IPS-18c (cell line): ENCODE measurements around the gene CLEC5A.
"Not testable (repeated sequence)": the region's sequence is repeated elsewhere in the genome, so short reads cannot be mapped to it uniquely, and the experiment has no call there.

Experiments
- H3K4me3 ChIP-seq: 2 replicates; pipeline ENCODE4 v1.7.0; 2013; ENCODE audit warnings: low read depth, mild to moderate bottlenecking, low read length, moderate library complexity; ENCODE audit not compliant: insufficient read depth
- H3K9me3 ChIP-seq: one replicate; pipeline ENCODE4 v1.6.1; 2013; ENCODE audit warnings: mild to moderate bottlenecking, low read length, moderate library complexity; ENCODE audit not compliant: control insufficient read depth, insufficient read depth

The CLEC5A gene

DNA sequence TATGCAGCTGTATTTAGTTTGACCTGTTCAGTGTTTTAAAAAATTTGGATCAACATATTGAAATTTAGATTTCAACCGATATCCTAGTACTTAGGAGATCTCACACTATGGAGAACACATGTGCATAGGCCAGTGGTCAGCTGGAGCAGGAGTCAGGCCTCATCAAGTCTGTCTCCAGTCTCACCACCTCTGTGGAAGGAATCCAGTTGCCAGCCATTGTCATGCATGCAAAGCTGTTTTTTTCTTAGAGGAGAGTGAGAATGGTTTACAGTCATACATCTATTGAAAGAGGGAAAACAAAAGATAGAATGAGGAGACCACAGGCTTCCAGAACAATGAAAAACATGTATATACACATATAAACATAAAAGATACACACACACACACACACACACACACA lies 7.6 kb upstream of the CLEC5A start:
- H3K4me3 ChIP-seq, result no peak overlapping the region
- no peaks in the 10 kb centered on the region for H3K9me3 ChIP-seq

DNA sequence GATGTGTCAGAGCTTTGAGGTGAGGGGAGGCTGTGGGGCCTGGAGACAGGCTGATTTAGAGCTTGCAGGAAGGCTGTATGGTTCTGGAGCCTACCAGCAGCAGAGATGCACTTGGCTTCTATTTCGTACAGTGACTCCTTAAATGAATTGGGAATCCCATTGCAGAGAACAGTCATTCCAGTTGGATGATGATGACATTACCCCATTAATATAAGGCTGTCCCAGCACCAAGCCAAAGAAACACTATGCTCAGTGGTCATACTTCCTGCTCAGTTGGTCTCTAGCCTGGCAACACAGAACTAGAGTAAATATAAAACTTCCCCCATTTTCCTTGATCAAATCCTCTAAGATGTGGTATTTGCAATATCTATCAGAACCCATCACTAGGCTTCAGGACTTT lies 5.7 kb upstream of the CLEC5A start:
- H3K4me3 ChIP-seq, result no peak overlapping the region

DNA sequence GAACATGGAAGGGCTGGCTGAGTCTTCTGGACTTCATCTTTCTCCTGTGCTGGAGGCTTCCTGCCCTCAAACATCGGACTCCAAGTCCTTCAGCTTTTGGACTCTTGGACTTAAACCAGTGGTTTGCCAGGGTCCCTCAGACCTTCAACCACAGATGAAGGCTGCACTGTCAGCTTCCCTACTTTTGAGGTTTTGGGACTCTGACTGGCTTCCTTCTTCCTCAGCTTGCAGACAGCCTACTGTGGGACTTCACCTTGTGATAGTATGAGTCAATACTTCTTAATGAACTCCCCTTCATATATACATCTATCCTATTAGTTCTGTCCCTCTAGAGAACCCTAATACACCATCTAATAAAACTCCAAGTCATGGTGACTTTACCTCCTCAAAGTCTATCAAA lies 4.0 kb upstream of the CLEC5A start:
- H3K4me3 ChIP-seq, result no peak overlapping the region
- no peaks in the 10 kb centered on the region for H3K9me3 ChIP-seq

More for the DNA sequence above, 5.7 kb upstream of the CLEC5A start:
- no peaks in the 10 kb centered on the region for H3K9me3 ChIP-seq

DNA sequence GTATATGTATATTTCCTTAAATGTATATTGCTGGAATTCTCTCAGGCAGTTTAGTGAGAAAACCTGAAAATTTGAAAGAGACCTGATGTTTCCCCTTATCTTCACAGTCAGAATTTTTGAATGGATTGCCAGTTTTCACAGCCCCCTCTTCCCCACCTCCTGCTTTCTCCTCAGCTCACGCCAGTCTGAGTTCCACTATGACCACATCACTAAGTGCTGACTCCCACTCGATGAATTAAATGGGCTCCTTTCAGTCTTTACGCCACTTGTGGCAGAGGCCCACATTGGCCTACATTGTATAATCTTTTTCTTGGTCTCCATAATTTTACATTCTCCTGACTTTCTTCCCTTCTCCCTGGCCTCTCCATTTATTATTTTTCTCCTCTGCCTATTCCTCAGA lies 3.1 kb upstream of the CLEC5A start:
- no peaks in the 10 kb centered on the region for H3K9me3 ChIP-seq

DNA sequence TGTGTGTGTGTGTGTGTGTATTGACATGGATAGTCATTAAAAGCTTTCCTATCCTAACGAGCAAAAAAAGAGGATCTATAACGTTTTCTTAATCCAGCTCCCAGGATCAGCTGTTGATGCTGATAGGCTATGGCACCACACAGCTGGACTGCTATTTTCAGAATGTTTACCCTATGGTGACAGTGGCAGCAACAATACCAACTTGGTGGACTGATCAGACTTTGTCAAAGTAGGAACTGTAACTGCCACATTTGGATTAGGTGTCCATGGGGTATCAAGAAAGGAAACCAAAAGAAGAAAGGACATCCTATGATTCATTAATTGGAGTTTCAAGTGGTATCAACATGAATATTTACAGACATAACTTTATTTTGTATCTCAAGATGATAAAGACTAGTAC lies 2.7 kb upstream of the CLEC5A start:
- Histone ChIP-seq H3K4me3 (no peak overlapping the region), H3K9me3 (no peaks in the 10 kb centered on the region)

More for the DNA sequence above, 3.1 kb upstream of the CLEC5A start:
- no peak overlapping the region for H3K4me3 ChIP-seq

GRCh38 chr7:141949021-141949420 lies 2.2 kb upstream of the CLEC5A start:
- Histone ChIP-seq H3K9me3 (no peaks in the 10 kb centered on the region), H3K4me3 (no peak overlapping the region)

DNA sequence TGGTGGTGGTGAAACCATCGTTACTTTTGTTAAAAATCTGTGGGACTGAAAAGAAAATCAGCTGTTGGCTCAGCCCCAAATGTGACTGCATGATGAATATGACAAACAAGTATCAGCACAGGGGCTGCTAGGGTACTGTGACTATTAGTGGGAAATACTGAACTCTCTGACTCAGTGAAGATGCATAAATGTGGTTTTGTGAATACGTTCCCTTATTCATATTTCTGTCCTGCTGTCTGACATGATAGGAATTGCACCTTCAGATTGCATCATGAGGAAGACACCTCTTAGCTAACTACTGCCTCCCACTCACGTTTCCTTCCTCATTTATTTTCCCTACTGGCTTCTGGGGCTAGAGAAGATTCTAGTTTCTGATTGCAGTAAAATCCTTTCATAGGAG lies 1.4 kb downstream of the CLEC5A start:
- Histone ChIP-seq H3K4me3 (no peak overlapping the region), H3K9me3 (no peaks in the 10 kb centered on the region)

GRCh38 chr7:141944811-141945210 lies 2.0 kb downstream of the CLEC5A start:
- Histone ChIP-seq H3K9me3 (no peaks in the 10 kb centered on the region), H3K4me3 (no peak overlapping the region)

DNA sequence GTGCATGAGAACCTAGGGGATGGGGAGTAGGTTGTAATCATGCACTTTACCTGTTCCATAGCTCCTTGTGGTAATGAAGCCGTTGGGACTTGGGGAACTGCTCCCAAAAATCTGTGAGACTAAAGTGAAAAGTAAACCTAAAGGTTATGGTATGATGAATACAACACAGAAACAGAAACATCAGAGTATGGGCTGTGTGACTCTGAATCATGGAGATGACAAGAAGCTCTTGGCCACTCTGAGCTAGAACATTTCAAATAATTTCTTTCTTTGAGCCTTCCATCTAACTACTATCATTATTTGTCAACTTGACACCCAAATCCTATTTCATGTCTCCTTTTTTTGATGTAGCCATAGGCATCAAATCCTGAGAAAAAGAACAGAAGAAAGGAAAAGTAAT lies 2.9 kb downstream of the CLEC5A start:
- Histone ChIP-seq H3K9me3 (no peaks in the 10 kb centered on the region), H3K4me3 (no peak overlapping the region)

- H3K4me3 ChIP-seq, result no peak overlapping the region
- H3K9me3 ChIP-seq, result no peaks in the 10 kb centered on the region
These were observed 5.7 kb downstream of the CLEC5A start for GRCh38 chr7:141941075-141941474.

GRCh38 chr7:141930211-141930610 lies 16.6 kb downstream of the CLEC5A start:
- Histone ChIP-seq H3K9me3 (no peaks in the 10 kb centered on the region), H3K4me3 (no peak overlapping the region)

DNA sequence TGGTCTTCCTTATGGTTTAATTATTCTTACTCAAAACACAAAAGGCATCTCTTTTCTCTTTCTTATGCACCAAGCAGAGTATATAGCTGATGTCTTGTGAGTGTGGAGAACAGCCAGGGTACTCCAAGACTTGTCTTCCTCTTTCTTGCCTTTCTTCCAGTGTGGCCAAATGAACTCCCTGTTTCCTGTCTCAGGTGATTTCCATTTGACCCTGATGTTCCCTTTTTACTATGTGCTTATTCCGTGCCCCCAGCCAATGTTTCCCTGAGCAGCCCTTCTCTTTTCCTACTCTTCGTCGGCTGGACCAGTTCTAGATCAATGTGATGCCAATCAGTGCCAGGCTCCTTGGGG lies 18.0 kb downstream of the CLEC5A start:
- Histone ChIP-seq H3K9me3 (no peaks in the 10 kb centered on the region), H3K4me3 (no peak overlapping the region)

GRCh38 chr7:141928146-141928844 lies 18.5 kb downstream of the CLEC5A start:
- Histone ChIP-seq H3K9me3 (no peaks in the 10 kb centered on the region), H3K4me3 (no peak overlapping the region)

DNA sequence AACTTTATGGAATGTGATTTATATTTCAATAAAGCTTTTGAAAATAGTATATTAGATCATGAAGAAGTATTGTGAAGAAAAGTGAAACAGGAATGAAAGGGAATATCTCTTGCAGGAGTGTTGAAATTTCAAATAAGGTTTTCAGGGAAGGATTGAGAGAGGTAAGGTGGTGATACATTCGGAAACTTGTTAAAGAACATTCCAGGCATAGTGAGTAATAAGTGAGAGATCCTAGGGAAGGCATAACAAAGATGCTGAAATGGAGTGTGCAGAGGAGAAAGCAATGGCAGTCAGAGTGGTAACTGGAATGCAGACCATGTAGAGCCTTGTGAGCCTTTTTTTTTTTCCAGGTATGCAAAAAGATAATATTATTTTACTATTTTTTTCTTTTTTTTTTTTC lies 26.5 kb downstream of the CLEC5A start:
- no peak overlapping the region for H3K4me3 ChIP-seq
- H3K9me3 ChIP-seq, result no peaks in the 10 kb centered on the region

DNA sequence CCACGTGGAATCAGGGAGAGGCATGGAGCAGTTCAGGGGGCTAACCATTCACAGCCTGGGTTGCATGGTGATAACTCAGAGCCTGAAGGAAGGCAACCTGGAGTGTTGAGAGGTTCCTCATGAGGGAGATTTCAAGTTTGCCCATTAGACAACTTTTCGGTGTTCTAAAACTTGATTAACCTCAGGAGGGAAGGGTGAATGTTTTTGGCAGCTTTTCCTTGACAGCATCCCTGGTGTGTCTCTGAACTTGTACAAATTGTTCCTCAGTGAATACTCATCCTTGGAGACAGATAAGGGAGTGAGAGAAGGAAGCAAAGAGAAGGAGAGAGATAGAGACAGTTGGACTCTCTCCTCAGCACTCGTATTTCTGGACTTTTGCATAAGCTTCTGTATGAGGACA lies 30.7 kb downstream of the CLEC5A start, which contains the start of gene OR9A4:
TSS of gene OR9A4 (plus strand) at position 301 of the 400 bp plus-strand sequence. CDS start 2,477 bp downstream, outside the sequence.
- Histone ChIP-seq H3K9me3 (no peaks in the 10 kb centered on the region), H3K4me3 (no peak within 1 kb of the TSS)

DNA sequence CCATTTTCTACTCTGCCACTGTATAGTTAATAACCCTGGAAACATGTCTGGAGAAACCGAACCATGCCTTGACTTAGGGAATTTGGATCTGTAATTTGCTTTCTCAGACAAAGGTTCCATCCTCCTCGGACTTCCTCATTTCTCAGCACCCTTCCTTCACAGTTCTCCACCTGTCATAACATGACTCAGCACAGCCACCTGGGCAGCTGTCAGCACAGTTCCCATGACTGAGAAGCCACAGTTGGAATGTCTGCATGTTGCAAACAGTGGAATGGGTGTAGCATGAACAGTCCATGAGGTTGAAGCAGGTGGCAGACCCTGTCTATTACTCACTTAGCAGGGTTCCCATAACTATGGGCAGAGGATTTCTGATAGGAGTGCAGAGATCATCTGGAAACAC lies 31.2 kb downstream of the CLEC5A start:
- H3K4me3 ChIP-seq, result no peak overlapping the region

DNA sequence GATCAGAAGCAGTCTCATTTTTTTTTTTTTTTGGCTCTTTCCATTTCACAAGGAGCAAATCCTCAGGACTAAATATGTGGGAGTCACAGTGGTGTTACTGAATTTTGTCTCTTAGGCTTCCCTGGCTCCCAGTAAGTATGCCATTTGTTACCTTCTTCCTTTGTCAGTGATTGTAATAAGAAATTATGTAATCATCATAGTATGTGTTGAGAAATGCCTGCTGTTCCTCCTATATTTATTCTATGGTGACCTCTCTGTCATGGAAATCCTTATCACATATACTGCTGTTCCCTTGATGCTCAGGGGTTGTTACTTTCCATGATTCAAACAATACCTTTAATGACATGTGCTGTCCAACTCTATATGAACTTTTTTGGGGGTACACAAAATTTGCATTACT lies 35.4 kb downstream of the CLEC5A start:
- Histone ChIP-seq H3K9me3 (no peaks in the 10 kb centered on the region), H3K4me3 (no peak overlapping the region)

More for the DNA sequence above, 31.2 kb downstream of the CLEC5A start:
- no peaks in the 10 kb centered on the region for H3K9me3 ChIP-seq

GRCh38 chr7:141906285-141906684 lies 40.5 kb downstream of the CLEC5A start:
- Histone ChIP-seq H3K9me3 (no peaks in the 10 kb centered on the region), H3K4me3 (no peak overlapping the region)

GRCh38 chr7:141899366-141899765 lies 47.4 kb downstream of the CLEC5A start:
- H3K9me3 ChIP-seq, result not testable (repeated sequence)

More at GRCh38 chr7:141899366-141899765, 47.4 kb downstream of the CLEC5A start:
- H3K4me3 ChIP-seq, result not testable (repeated sequence)
